Hepatocyte (in vitro differentiated cells): Measurements from ENCODE around the gene FAM234A. TPM values are rescaled to one million over a fixed set of nuclear protein-coding genes. Genes with fewer than 3 reads are reported as not detected.
A peak's percentile ranks its signal among the peaks of the same experiment; 100 is the strongest.

ENCODE experiments used
- DNase-seq: peaks from one replicate; pipeline ENCODE4 v3.0.0-alpha.2; 2016; ENCODE audit warnings: low spot score
- H2AFZ ChIP-seq: fragments of 200-600 bp; sonication (generic); 2 replicates; pipeline ENCODE4 v1.6.0; 2016; ENCODE audit warnings: antibody characterized with exemption, mild to moderate bottlenecking
- H3K27ac ChIP-seq: fragments of 200-600 bp; sonication (generic); 2 replicates; pipeline ENCODE4 v1.5.1; 2016; ENCODE audit warnings: mild to moderate bottlenecking
- H3K27me3 ChIP-seq: fragments of 200-600 bp; sonication (generic); 2 replicates; pipeline ENCODE4 v1.6.1; 2016
- H3K36me3 ChIP-seq: fragments of 200-600 bp; sonication (generic); replicated peaks from 2 replicates; pipeline ENCODE4 v1.5.1; 2016; ENCODE audit warnings: low read depth; ENCODE audit not compliant: insufficient read depth
- H3K4me1 ChIP-seq: fragments of 200-600 bp; sonication (generic); 2 replicates; pipeline ENCODE4 v1.5.1; 2016; ENCODE audit warnings: mild to moderate bottlenecking, moderate library complexity; ENCODE audit not compliant: insufficient read depth
- H3K4me2 ChIP-seq: fragments of 200-600 bp; sonication (generic); 2 replicates; pipeline ENCODE4 v1.6.0; 2016
- H3K4me3 ChIP-seq: fragments of 200-600 bp; sonication (generic); 2 replicates; pipeline ENCODE4 v1.5.1; 2016; ENCODE audit warnings: mild to moderate bottlenecking
- H3K79me2 ChIP-seq: fragments of 200-600 bp; sonication (generic); 2 replicates; pipeline ENCODE4 v1.6.0; 2017; ENCODE audit warnings: mild to moderate bottlenecking
- H3K9me2 ChIP-seq: fragments of 200-600 bp; sonication (generic); replicated peaks from 2 replicates; pipeline ENCODE4 v1.6.0; 2017; ENCODE audit warnings: mild to moderate bottlenecking; ENCODE audit not compliant: insufficient read depth
- H3K9me3 ChIP-seq: fragments of 200-600 bp; sonication (generic); 2 replicates; pipeline ENCODE4 v1.5.1; 2016; ENCODE audit warnings: low read depth, mild to moderate bottlenecking
- H4K20me1 ChIP-seq: fragments of 200-600 bp; sonication (generic); 2 replicates; pipeline ENCODE4 v1.6.0; 2016; ENCODE audit warnings: mild to moderate bottlenecking; ENCODE audit not compliant: insufficient read depth, poor library complexity, severe bottlenecking
- CTCF ChIP-seq: fragments of 200-600 bp; sonication (generic); IDR thresholded peaks from 2 replicates; pipeline ENCODE4 v1.5.1; 2016; ENCODE audit warnings: antibody characterized with exemption, mild to moderate bottlenecking; ENCODE audit not compliant: poor library complexity
- EZH2 ChIP-seq: fragments of 200-600 bp; sonication (generic); IDR thresholded peaks from 2 replicates; pipeline ENCODE4 v1.6.1; 2016; ENCODE audit warnings: antibody characterized with exemption, mild to moderate bottlenecking, borderline replicate concordance
- EZH2phosphoT487 ChIP-seq: fragments of 200-600 bp; sonication (generic); IDR thresholded peaks from one replicate; pipeline ENCODE4 v1.6.1; 2018; ENCODE audit warnings: antibody characterized with exemption, mild to moderate bottlenecking, low read depth, moderate library complexity; ENCODE audit not compliant: unreplicated experiment, severe bottlenecking
- WGBS: methylation state at CpG from one replicate; pipeline ENCODE4 v1.1.6; 2016; ENCODE audit warnings: low lambda C conversion rate; ENCODE audit errors: missing lambda C conversion rate; 5-methylcytosine and 5-hydroxymethylcytosine counted together
- polyA plus RNA-seq: library from polyadenylated mRNA; unstranded; fragments of >200 nt; fragmentation: Nextera tagmentation; extraction: Ambion mirVana; gene quantifications from 2 replicates; pipeline ENCODE4 v1.2.1, GENCODE V29; 2016
- total RNA-seq: library from RNA; depleted of rRNA; stranded (reverse); fragments of >200 nt; gene quantifications from 2 replicates; pipeline ENCODE4 v1.2.3, GENCODE V29; 2014

FAM234A gene
- total and polyA plus RNA-seq, 2 experiments from 2014 or later: 84.1 to 106 TPM

GRCh38 chr16:247027-247426, 12.4 kb downstream of the FAM234A start:
- Histone ChIP-seq H3K4me3 (no peak overlapping the region), H3K79me2 (peaks cover 59% of the 10 kb centered on the region), H3K9me2 (no peaks in the 10 kb centered on the region), H2AFZ (no peak overlapping the region), H3K4me2 (no peak overlapping the region), H3K9me3 (no peaks in the 10 kb centered on the region), H3K27ac (no peak overlapping the region), H4K20me1 (no peaks in the 10 kb centered on the region), H3K27me3 (no peaks in the 10 kb centered on the region), H3K4me1 (peaks cover 13% of the 10 kb centered on the region), H3K36me3 (no peaks in the 10 kb centered on the region)
- TF ChIP-seq EZH2phosphoT487 (no peak), CTCF (no peak), EZH2 (no peak)
- no peak for DNase-seq
- over 99% methylated on average over 12 of the region's 12 CpGs for WGBS

GRCh38 chr16:249431-249830, 14.8 kb downstream of the FAM234A start:
- Histone ChIP-seq H3K9me2 (no peaks in the 10 kb centered on the region), H3K9me3 (no peaks in the 10 kb centered on the region), H3K4me3 (no peak overlapping the region), H3K27me3 (no peaks in the 10 kb centered on the region), H4K20me1 (no peaks in the 10 kb centered on the region), H2AFZ (no peak overlapping the region), H3K4me1 (peaks cover 15% of the 10 kb centered on the region), H3K36me3 (no peaks in the 10 kb centered on the region), H3K27ac (no peak overlapping the region), H3K4me2 (no peak overlapping the region), H3K79me2 (peaks cover 42% of the 10 kb centered on the region)
- WGBS: 90% methylated on average over 12 of the region's 12 CpGs
- DNase-seq: no peak
- TF ChIP-seq CTCF: no peak
- TF ChIP-seq EZH2phosphoT487: no peak
- no peak for TF ChIP-seq EZH2

GRCh38 chr16:252366-253337, 18.0 kb downstream of the FAM234A start:
- H3K36me3 ChIP-seq: no peaks in the 10 kb centered on the region
- H3K9me3 ChIP-seq: no peaks in the 10 kb centered on the region
- no peak overlapping the region for H3K4me3 ChIP-seq
- H4K20me1 ChIP-seq: no peaks in the 10 kb centered on the region
- peak overlapping the region; percentile 54 for H3K27ac ChIP-seq
- H2AFZ ChIP-seq: no peak overlapping the region
- 51% methylated on average over 30 of the region's 30 CpGs for WGBS
- peak overlapping the region; percentile 52 for H3K4me2 ChIP-seq
- H3K79me2 ChIP-seq: peaks cover 17% of the 10 kb centered on the region
- DNase-seq: peak; percentile 46
- no peaks in the 10 kb centered on the region for H3K9me2 ChIP-seq
- TF ChIP-seq CTCF (no peak), EZH2 (no peak), EZH2phosphoT487 (no peak)
- H3K4me1 ChIP-seq: peaks cover 15% of the 10 kb centered on the region
- H3K27me3 ChIP-seq: no peaks in the 10 kb centered on the region
